GM21526 (cell line): ENCODE results near the gene PTPRZ1.

Experiments
- ATAC-seq: cut with Tn5 transposase; IDR thresholded peaks from one replicate; pipeline ENCODE4 v1.9.1; 2021; ENCODE audit warnings: moderate library complexity; ENCODE audit not compliant: unreplicated experiment, low FRiP score

PTPRZ1 gene

DNA sequence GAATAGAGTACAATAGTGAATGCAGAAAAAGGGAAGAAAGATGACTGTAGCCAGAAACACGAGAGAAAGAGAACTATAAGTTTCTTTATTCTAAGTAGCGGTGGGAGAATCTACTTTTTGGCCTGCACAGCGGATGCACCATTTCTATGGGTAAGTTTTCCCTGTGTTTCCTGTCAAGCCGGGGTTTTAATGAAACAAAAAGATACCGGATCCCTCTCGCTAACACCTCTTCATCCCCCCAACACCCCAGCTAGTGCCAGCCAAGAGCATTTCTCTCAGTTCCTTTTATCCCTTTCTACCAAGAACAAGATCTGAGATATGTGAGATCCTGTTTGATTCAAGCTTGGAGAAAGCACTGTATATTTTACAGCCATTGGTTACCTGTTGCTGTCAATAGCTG lies 14.7 kb downstream of the PTPRZ1 start:
- no peak for ATAC-seq

DNA sequence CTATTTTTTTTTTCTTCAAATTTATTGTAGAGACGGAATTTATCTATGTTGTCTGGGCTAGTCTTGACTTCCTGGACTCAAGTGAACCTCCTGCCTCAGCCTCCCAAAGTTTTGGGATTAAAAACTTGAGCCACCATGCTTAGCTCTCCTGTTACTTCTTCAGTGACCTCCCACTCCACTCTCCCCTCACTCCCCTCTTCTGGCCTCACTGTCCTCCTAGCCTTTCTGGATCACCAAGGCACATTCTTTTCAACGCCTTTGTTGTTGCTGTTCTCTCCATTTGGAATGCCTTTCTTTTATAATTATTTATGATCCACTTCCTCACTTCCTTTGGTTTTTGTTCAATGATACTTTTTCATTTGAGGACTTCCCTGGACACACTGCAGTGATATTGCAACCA lies 17.9 kb downstream of the PTPRZ1 start:
- ATAC-seq: no peak

DNA sequence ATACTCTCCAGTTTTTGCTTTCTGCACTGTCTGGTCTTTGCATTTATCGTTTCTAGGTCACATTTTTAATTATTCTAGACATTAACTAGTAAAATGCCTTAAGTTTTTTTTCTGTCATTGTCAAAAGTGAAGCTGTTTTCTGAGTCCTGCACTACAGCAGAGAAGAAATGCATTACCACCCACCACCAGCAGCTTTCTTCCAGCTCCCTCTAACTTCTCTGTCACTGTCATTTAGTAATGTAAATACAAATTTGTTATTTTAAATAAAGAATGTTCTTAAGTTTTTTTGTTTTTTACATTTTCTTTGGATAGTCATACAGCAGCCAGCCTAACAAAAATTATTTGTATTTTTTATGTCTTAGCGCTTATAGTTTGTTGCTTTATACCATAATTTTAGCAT lies 18.8 kb downstream of the PTPRZ1 start:
- no peak for ATAC-seq

- peak; percentile 60 for ATAC-seq
Measured at GRCh38 chr7:121901026-121901425, 28.1 kb downstream of the PTPRZ1 start.

DNA sequence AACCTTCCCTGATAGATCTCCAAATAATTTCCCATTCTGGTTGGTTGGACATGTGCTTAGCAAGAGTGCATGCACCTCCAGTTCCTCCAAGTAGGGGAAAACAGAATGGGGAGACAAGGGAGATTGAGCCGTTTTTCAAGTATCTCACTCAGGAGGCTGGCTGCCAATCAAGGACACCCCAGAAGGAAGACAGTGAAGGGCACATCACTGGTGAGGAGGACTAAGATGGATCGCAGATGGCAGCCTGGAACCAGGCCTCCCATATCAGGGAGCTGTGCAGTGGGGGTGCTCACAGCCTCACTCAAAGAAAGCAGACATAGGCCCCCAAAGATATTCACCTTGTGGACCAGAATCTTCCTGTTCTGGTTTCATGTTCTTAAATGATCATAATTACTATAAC lies 31.2 kb downstream of the PTPRZ1 start:
- ATAC-seq: no peak

- ATAC-seq: no peak
Measured at GRCh38 chr7:121908042-121908441, 35.1 kb downstream of the PTPRZ1 start.

GRCh38 chr7:121909716-121910345 lies 36.9 kb downstream of the PTPRZ1 start:
- no peak for ATAC-seq

DNA sequence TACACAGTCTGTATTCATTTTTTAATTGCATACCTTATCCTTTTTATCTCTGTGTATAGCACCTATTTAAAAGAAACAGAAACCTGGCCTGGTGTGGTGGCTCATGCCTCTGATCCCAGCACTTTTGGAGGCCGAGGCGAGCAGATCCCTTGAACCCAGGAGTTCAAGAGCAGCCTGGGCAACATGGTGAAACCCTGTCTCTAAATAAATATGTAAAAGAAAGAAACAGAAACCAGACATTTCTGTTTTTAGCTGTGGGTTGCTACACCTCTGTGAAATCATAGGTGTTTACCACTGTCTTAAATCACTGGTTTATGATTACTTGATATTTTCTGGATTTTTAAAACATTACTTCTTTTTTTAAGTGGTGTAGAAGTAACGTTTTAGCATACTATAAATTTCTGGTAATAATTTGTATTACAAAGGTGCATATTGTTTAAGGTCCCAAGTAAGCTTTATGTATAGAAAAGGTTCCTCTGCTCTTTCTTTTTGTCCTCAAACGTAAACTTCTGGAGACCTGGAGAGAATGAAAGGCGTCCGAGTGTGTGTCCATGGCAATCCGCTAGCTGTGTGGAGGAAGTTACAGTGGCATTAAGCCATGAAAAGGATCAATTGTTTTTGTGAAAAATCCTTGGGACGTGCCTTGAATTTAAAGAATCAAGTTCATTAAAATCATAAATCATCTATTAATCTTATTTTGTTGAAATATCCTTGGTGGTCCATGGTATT lies 41.1 kb downstream of the PTPRZ1 start:
- peak; percentile 54 for ATAC-seq

DNA sequence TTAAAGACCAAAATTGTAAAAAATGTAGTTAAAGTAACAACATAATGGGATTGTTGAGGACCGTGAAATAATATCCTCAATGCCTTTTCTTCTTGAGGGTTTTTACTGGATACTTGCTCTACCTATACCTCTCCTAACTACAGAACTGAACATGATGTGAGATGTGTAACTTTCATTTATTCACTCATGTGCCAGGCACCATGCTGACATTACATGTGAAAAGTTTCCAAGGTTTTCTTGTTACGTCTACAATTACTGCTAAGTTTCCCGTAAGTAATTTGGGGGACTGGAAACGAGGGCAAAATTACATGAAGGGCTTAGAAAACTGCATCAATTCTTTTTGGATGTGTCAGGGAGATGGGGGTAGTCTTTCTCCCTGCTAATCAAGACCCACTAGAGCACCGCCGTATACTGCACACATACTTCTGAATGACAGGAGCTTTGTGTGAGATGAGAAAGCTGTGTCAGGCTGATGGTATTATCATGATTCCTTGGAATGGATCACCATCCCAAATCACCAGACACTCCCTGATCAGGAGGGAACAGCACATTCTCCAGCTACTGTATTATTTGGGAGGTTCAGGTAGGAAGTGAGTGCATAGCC lies 41.8 kb downstream of the PTPRZ1 start:
- ATAC-seq: no peak

DNA sequence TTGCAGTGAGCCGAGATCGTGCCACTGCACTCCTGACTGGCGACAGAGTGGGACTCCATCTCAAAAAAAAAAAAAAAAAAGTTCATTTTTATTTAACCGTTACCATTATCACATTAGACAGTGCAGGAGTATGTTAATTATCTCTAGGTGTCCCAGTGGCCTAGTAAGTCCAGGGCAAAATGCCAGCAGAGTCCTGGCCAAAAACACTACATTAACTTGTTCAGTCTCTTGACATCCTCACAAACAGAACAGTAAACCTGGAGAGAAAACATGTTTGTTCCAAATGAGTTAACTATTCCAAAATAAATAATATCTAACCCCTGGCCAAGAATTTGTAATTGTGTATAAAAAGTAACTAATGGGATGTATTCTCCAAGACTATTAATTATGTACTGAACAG lies 43.2 kb downstream of the PTPRZ1 start:
- ATAC-seq: no peak

DNA sequence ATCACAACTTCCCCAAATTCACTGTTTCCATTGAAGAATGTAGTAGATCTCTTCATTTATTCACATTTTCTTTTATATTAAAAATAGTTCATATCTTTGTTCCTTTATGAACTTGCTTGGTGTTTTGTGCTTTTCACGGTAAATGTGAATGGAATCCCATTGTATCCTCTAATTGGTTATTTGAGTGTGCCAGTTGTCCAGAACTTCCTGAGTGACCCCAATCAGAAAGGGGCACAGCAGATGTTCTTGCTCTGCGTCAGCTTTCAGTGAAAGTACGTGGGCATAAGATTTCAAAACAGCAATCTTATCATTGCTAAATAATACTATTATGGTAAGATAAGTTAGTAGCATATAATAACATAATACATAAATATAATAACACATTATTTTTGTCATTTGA lies 47.0 kb downstream of the PTPRZ1 start:
- ATAC-seq: no peak

DNA sequence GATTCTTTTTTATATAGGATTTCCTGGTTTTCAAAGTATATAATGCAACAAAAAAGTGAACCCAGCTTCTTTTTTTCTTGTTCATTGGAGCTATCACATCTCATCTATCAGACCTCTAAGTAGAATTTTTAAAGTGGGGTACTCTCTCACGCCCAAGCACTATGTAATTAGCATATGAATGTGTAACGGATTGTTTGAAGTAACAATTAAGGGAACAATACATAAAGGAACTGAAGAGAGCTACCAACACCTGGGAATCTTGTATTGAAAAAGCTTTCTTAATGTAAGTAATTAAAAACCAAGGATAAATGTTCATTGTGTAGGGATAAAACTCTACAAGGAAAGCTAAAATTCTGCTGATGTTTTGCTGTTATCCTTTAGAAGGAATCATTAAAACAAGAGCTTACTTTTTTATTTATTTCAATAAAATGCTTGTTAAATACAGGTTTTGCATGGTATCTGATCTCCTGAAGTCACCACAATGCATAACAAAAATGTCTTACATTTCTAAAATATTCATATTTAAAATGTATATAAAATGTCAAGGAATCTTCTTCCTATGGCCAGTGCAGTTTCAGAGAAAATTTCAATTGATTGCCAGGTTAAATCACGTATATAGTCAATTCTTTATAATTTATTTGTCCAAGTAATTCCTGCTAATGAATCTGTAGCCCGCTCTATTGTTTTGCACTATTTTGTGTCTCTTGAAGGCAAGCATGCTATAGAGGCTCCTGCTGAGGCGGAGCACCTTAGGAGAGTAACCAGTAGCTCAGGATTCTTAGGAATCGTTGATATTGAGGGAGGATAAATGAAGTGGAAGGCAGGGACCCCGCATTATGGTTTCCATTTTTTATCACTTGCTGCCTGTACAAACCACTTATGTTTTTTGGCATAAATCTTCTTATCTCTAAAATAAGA lies 51.6 kb downstream of the PTPRZ1 start:
- ATAC-seq: no peak

DNA sequence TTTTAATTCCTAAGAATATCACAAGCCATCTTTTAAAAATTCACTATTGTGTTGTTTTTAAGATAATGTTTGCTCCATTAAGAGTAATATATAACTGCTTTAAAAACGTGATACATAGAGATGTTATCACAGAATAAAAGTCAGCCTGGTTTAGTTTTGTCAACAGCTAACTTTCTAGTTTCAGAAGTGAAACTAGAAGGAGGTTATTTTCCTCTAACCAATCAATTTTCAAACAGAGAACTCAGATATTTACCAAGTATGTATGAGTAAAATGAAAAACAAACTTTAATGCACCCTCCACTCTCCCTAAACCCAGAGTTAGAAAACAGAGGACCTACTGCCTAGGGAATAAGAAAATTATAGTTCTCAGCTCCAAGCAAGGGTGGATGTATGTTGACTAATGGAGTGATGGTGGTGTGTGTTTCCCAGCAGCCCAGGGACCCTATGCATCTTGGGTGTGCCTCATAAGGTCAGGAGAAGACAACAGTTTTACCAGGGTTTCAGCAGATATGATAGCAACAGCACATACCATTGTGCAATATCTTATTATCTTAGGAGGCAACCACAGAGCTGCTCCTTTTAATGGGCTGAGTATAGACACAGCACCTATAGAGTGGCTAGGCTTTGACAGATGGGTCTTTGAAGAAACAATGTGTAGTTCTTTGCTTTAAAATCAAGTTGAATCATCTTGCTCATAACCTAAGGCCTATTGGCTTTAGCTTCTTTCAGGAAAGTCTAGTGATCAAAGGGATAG lies 58.4 kb downstream of the PTPRZ1 start:
- no peak for ATAC-seq

GRCh38 chr7:121932768-121933167 lies 59.8 kb downstream of the PTPRZ1 start:
- ATAC-seq: no peak

- ATAC-seq: no peak
Measured at GRCh38 chr7:121936951-121937623, 64.1 kb downstream of the PTPRZ1 start.

DNA sequence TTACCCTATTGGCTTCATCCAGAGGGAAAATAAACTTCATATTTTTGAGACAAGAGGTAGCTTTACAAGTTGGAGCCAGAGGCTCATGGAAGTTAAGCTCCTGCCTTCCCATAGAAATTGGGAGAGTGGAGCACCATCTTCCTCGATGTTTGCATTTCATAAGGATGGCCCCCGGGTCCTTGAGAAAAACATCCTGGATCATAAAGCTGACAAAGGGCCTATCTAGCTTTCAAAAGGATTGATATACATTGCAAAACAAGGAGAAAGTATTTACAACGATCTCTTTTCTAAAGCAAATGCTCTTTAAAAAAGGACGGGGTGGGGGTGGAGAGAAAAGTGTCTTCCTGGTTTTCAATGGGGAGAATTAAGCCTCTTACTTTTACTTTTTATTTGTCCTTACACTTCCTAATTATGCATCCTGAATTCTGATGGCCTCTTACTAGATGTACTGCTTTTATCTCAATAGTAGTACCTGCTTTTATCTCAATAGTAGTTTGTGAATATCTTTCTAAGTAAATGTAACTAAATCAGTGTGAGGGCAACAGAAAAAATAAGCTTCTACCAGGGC lies 65.6 kb downstream of the PTPRZ1 start:
- no peak for ATAC-seq

GRCh38 chr7:121940918-121941317 lies 68.0 kb downstream of the PTPRZ1 start:
- no peak for ATAC-seq

DNA sequence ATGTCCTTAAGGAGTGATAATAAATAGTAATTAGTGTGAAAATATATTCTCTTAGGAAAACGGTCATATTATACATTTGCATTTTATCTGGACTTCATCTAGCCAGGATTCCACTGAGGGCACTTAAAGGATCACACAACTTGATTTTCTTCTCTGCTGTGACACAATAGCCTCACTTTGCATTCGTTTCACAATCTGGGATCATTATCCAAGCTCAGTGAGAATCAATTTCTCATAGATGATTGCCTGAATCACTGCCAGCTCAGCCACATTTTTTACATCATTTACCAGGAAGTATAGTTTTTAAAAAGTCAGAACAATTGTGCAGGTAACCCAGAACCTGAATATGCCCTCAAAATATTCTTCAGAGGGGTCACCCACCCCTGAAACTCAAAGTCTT lies 68.9 kb downstream of the PTPRZ1 start:
- ATAC-seq: no peak

DNA sequence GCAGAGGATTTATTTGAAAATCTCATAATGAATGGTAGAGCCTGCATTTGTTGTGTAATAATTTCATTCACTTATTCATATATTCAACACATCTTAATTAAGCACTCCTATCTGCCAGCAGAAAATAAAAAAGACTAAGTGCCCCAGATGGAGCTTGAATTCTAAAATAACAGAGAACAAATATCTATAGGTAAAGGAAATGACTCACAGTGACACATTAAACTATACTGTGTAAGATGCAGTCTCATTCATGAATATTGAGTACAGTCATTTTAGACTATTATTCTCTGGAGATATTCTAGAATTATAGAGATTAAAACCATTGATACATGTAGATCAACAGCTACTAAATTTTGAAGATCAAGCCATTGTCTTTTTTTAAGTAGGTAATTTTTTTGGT lies 72.1 kb downstream of the PTPRZ1 start:
- ATAC-seq: no peak
